ENCODE results near the gene GRPEL2. TPM values are rescaled to one million over a fixed set of nuclear protein-coding genes. Genes with fewer than 3 reads are reported as not detected.

The GRPEL2 gene
- total RNA-seq, 1 experiment from 2014 or later, result 22.0 TPM

DNA sequence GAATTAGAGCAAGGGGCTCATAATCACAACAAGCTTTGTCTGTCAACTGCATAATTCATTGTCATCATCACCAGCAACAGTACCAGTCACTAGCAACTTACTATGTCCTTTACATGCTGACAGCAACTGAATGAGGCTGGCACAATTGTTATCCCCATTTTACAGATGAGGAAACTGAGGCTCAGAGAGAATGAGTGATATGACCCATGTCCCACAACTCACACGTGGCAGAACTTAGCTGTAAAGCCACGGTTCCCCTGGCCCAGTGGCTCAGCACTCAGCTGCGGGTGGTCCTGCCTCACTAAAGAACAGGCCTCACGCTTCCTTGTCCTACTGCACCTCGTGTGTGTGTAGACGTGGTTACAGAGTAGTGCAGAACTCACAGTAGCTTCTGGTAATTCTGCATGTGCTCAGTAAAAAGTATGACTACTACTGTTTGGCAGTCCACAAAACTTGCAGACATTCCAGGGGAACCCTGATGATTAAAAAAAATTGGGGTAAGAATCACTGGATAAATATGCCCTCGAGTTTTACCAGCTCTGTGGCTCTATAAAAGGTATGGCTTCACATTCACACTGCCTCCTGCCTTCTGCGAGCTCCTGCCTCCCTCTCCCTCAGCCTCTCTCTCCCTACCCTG, 43.4 kb upstream of the GRPEL2 start:
- Histone ChIP-seq H3K27me3 (ENCODE audit: low read length) (no peaks in the 10 kb centered on the region), H4K20me1 (ENCODE audit: insufficient read depth, low read depth, low read length) (no peaks in the 10 kb centered on the region), H3K4me1 (ENCODE audit: low read length) (peaks cover 23% of the 10 kb centered on the region), H3K9me2 (replicated peaks; ENCODE audit: insufficient read depth, low read length) (no peaks in the 10 kb centered on the region), H3K9ac (ENCODE audit: low read length) (no peak overlapping the region), H3K4me2 (ENCODE audit: low read depth, low read length, poor library complexity, severe bottlenecking) (no peak overlapping the region), H3K9me3 (ENCODE audit: low read length) (no peaks in the 10 kb centered on the region), H3K4me3 (ENCODE audit: low read length) (no peak overlapping the region), H3K36me3 (ENCODE audit: insufficient read depth, low read length) (no peaks in the 10 kb centered on the region), H3K27ac (ENCODE audit: low read length) (no peak overlapping the region), H3K79me2 (ENCODE audit: low read length) (no peaks in the 10 kb centered on the region), H2AFZ (ENCODE audit: low read length) (no peak overlapping the region)
- DNase-seq, result no peak

DNA sequence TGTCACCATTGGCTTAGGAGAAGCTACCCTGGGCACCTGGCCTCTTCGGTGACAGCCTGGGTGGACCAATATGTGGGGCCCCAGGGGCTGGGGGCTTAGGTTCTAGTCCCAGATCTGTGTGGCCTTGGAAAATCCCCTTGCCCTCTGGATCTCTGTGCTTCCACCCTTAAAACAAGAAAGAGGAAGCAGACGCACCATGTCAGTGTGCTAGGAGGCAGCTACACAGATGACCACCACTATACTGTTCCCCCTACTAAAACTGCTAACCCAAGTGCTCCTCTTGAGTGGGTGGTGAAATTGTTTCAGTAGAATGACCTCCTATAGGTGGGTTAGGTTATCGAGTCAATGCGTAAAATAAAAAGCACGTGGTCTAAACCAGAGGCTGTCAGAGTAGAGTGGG, 42.7 kb upstream of the GRPEL2 start:
- no peak for DNase-seq
- no peaks in the 10 kb centered on the region for H3K9me2 ChIP-seq (replicated peaks; ENCODE audit: insufficient read depth, low read length)
- no peak overlapping the region for H2AFZ ChIP-seq (ENCODE audit: low read length)
- H3K4me1 ChIP-seq (ENCODE audit: low read length), result peaks cover 15% of the 10 kb centered on the region
- no peaks in the 10 kb centered on the region for H4K20me1 ChIP-seq (ENCODE audit: insufficient read depth, low read depth, low read length)
- no peak overlapping the region for H3K4me3 ChIP-seq (ENCODE audit: low read length)
- H3K9ac ChIP-seq (ENCODE audit: low read length), result no peak overlapping the region
- H3K9me3 ChIP-seq (ENCODE audit: low read length), result no peaks in the 10 kb centered on the region
- H3K27ac ChIP-seq (ENCODE audit: low read length), result no peak overlapping the region
- H3K79me2 ChIP-seq (ENCODE audit: low read length), result no peaks in the 10 kb centered on the region
- no peaks in the 10 kb centered on the region for H3K36me3 ChIP-seq (ENCODE audit: insufficient read depth, low read length)
- no peaks in the 10 kb centered on the region for H3K27me3 ChIP-seq (ENCODE audit: low read length)
- H3K4me2 ChIP-seq (ENCODE audit: low read depth, low read length, poor library complexity, severe bottlenecking), result no peak overlapping the region

GRCh38 chr5:149303210-149303609, 42.1 kb upstream of the GRPEL2 start:
- no peaks in the 10 kb centered on the region for H4K20me1 ChIP-seq (ENCODE audit: insufficient read depth, low read depth, low read length)
- no peak overlapping the region for H3K27ac ChIP-seq (ENCODE audit: low read length)
- H3K9me3 ChIP-seq (ENCODE audit: low read length), result no peaks in the 10 kb centered on the region
- no peaks in the 10 kb centered on the region for H3K79me2 ChIP-seq (ENCODE audit: low read length)
- H3K9ac ChIP-seq (ENCODE audit: low read length), result no peak overlapping the region
- no peak overlapping the region for H3K4me3 ChIP-seq (ENCODE audit: low read length)
- no peaks in the 10 kb centered on the region for H3K36me3 ChIP-seq (ENCODE audit: insufficient read depth, low read length)
- H2AFZ ChIP-seq (ENCODE audit: low read length), result no peak overlapping the region
- peaks cover 10% of the 10 kb centered on the region for H3K4me1 ChIP-seq (ENCODE audit: low read length)
- no peaks in the 10 kb centered on the region for H3K27me3 ChIP-seq (ENCODE audit: low read length)
- H3K4me2 ChIP-seq (ENCODE audit: low read depth, low read length, poor library complexity, severe bottlenecking), result no peak overlapping the region
- H3K9me2 ChIP-seq (replicated peaks; ENCODE audit: insufficient read depth, low read length), result no peaks in the 10 kb centered on the region
- no peak for DNase-seq

GRCh38 chr5:149304195-149305078, 40.9 kb upstream of the GRPEL2 start:
- Histone ChIP-seq H3K27me3 (ENCODE audit: low read length) (no peaks in the 10 kb centered on the region), H3K79me2 (ENCODE audit: low read length) (no peaks in the 10 kb centered on the region), H3K36me3 (ENCODE audit: insufficient read depth, low read length) (no peaks in the 10 kb centered on the region), H3K9me3 (ENCODE audit: low read length) (no peaks in the 10 kb centered on the region), H4K20me1 (ENCODE audit: insufficient read depth, low read depth, low read length) (no peaks in the 10 kb centered on the region), H3K4me1 (ENCODE audit: low read length) (peaks cover 4% of the 10 kb centered on the region), H3K4me2 (ENCODE audit: low read depth, low read length, poor library complexity, severe bottlenecking) (no peak overlapping the region), H3K27ac (ENCODE audit: low read length) (no peak overlapping the region), H2AFZ (ENCODE audit: low read length) (no peak overlapping the region), H3K9me2 (replicated peaks; ENCODE audit: insufficient read depth, low read length) (no peaks in the 10 kb centered on the region), H3K9ac (ENCODE audit: low read length) (no peak overlapping the region), H3K4me3 (ENCODE audit: low read length) (no peak overlapping the region)
- DNase-seq, result no peak

GRCh38 chr5:149309354-149309753, 35.9 kb upstream of the GRPEL2 start:
- peaks cover 5% of the 10 kb centered on the region for H3K4me1 ChIP-seq (ENCODE audit: low read length)
- H3K79me2 ChIP-seq (ENCODE audit: low read length), result no peaks in the 10 kb centered on the region
- H3K9me2 ChIP-seq (replicated peaks; ENCODE audit: insufficient read depth, low read length), result no peaks in the 10 kb centered on the region
- no peak overlapping the region for H3K4me2 ChIP-seq (ENCODE audit: low read depth, low read length, poor library complexity, severe bottlenecking)
- no peak overlapping the region for H2AFZ ChIP-seq (ENCODE audit: low read length)
- no peaks in the 10 kb centered on the region for H3K36me3 ChIP-seq (ENCODE audit: insufficient read depth, low read length)
- H3K27ac ChIP-seq (ENCODE audit: low read length), result no peak overlapping the region
- no peaks in the 10 kb centered on the region for H3K9me3 ChIP-seq (ENCODE audit: low read length)
- H3K27me3 ChIP-seq (ENCODE audit: low read length), result no peaks in the 10 kb centered on the region
- no peak overlapping the region for H3K4me3 ChIP-seq (ENCODE audit: low read length)
- DNase-seq, result no peak
- no peak overlapping the region for H3K9ac ChIP-seq (ENCODE audit: low read length)
- no peaks in the 10 kb centered on the region for H4K20me1 ChIP-seq (ENCODE audit: insufficient read depth, low read depth, low read length)

- Histone ChIP-seq H4K20me1 (ENCODE audit: insufficient read depth, low read depth, low read length) (no peaks in the 10 kb centered on the region), H3K4me1 (ENCODE audit: low read length) (peaks cover 5% of the 10 kb centered on the region), H3K4me3 (ENCODE audit: low read length) (no peak overlapping the region), H3K9me3 (ENCODE audit: low read length) (no peaks in the 10 kb centered on the region), H3K79me2 (ENCODE audit: low read length) (no peaks in the 10 kb centered on the region), H2AFZ (ENCODE audit: low read length) (no peak overlapping the region), H3K9ac (ENCODE audit: low read length) (no peak overlapping the region), H3K4me2 (ENCODE audit: low read depth, low read length, poor library complexity, severe bottlenecking) (no peak overlapping the region), H3K27me3 (ENCODE audit: low read length) (no peaks in the 10 kb centered on the region), H3K9me2 (replicated peaks; ENCODE audit: insufficient read depth, low read length) (no peaks in the 10 kb centered on the region), H3K36me3 (ENCODE audit: insufficient read depth, low read length) (no peaks in the 10 kb centered on the region), H3K27ac (ENCODE audit: low read length) (no peak overlapping the region)
- no peak for DNase-seq
These were observed 34.8 kb upstream of the GRPEL2 start for GRCh38 chr5:149310488-149310887.

GRCh38 chr5:149310947-149311658, 34.2 kb upstream of the GRPEL2 start:
- H3K27me3 ChIP-seq (ENCODE audit: low read length), result no peaks in the 10 kb centered on the region
- H3K9me3 ChIP-seq (ENCODE audit: low read length), result no peaks in the 10 kb centered on the region
- no peak overlapping the region for H3K27ac ChIP-seq (ENCODE audit: low read length)
- no peaks in the 10 kb centered on the region for H3K9me2 ChIP-seq (replicated peaks; ENCODE audit: insufficient read depth, low read length)
- no peak overlapping the region for H2AFZ ChIP-seq (ENCODE audit: low read length)
- no peaks in the 10 kb centered on the region for H3K79me2 ChIP-seq (ENCODE audit: low read length)
- DNase-seq, result no peak
- H3K4me2 ChIP-seq (ENCODE audit: low read depth, low read length, poor library complexity, severe bottlenecking), result no peak overlapping the region
- peaks cover 5% of the 10 kb centered on the region for H3K4me1 ChIP-seq (ENCODE audit: low read length)
- no peaks in the 10 kb centered on the region for H3K36me3 ChIP-seq (ENCODE audit: insufficient read depth, low read length)
- no peak overlapping the region for H3K4me3 ChIP-seq (ENCODE audit: low read length)
- no peak overlapping the region for H3K9ac ChIP-seq (ENCODE audit: low read length)
- H4K20me1 ChIP-seq (ENCODE audit: insufficient read depth, low read depth, low read length), result no peaks in the 10 kb centered on the region

- Histone ChIP-seq H3K4me3 (ENCODE audit: low read length) (no peak overlapping the region), H3K27ac (ENCODE audit: low read length) (no peak overlapping the region)
- no peak for DNase-seq
These were observed 32.0 kb upstream of the GRPEL2 start for GRCh38 chr5:149313151-149313841.

More at GRCh38 chr5:149313151-149313841, 32.0 kb upstream of the GRPEL2 start:
- H2AFZ ChIP-seq (ENCODE audit: low read length), result no peak overlapping the region
- no peaks in the 10 kb centered on the region for H3K79me2 ChIP-seq (ENCODE audit: low read length)
- H3K9me2 ChIP-seq (replicated peaks; ENCODE audit: insufficient read depth, low read length), result no peaks in the 10 kb centered on the region
- no peaks in the 10 kb centered on the region for H3K9me3 ChIP-seq (ENCODE audit: low read length)
- H3K27me3 ChIP-seq (ENCODE audit: low read length), result no peaks in the 10 kb centered on the region
- no peaks in the 10 kb centered on the region for H4K20me1 ChIP-seq (ENCODE audit: insufficient read depth, low read depth, low read length)
- H3K36me3 ChIP-seq (ENCODE audit: insufficient read depth, low read length), result no peaks in the 10 kb centered on the region
- no peak overlapping the region for H3K4me2 ChIP-seq (ENCODE audit: low read depth, low read length, poor library complexity, severe bottlenecking)
- H3K4me1 ChIP-seq (ENCODE audit: low read length), result peaks cover 5% of the 10 kb centered on the region
- no peak overlapping the region for H3K9ac ChIP-seq (ENCODE audit: low read length)
